GM21423 (cell line): ENCODE measurements around the gene OR7G2.
"Not testable (repeated sequence)": the region's sequence is repeated elsewhere in the genome, so short reads cannot be mapped to it uniquely, and the experiment has no call there.

Source experiments
- ATAC-seq: cut with Tn5 transposase; IDR thresholded peaks from one replicate; pipeline ENCODE4 v1.9.1; 2021; ENCODE audit warnings: mild to moderate bottlenecking, moderate library complexity; ENCODE audit not compliant: unreplicated experiment

Gene OR7G2

DNA sequence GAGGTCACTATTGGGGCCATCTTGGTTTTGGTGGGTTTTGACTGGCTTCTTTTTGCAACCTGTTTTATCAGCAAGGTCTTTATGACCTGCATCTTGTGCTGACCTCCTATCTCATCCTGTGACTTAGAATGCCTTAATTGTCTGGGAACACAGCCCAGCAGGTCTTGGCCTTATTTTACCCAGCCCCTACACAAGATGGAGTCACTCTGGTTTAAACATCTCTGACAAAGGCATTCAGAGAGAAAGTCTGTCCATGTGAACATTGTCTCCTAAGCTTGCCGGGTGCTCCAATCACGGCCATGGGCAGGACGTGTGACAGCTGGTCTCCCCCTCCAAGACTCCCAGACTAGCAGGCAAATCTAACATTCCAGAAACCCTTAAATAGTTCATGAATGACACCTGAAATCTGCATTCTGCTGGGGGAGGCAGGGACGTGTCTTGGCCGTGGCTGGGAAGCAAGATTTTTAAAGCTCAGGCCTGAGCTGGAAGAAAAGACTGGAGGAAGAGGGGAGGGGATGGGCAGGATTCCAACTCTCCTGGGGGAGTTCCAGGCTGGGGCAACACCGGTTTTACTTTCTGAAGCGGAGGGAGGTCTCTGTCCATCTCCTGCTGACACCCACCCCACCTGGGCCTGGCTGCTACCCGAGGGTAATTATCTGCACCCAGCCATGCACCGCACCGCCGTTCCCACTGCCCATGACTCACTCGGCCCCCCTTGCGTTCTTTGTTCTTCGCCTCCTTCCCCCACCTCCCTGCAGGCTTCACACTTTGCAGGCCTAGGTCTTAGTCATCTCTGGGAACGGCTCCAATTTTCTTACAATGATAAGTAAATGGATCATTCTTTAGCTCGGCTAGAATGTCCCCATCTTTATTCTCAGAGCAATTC lies 32.0 kb downstream of the OR7G2 start:
- ATAC-seq, result no peak

DNA sequence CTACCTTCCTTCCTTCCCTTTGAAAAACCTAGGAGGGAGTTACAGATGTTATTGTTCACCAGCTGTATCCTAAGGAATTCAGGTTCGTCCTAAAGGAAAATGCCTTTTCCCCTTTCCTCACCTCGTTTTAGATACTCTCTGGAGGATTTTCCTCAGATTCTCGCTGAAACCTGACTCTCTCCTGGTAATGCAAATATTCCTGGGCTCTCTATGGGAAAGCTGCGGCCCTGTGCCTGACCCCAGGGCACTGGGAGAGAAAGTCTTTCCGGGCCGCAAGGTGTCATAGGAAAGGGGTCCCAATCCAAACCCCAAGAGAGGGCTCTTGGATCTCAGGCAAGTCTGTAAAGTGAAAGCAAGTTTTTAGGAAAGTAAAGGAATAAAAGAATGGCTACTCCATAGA lies 33.5 kb downstream of the OR7G2 start:
- ATAC-seq, result no peak

DNA sequence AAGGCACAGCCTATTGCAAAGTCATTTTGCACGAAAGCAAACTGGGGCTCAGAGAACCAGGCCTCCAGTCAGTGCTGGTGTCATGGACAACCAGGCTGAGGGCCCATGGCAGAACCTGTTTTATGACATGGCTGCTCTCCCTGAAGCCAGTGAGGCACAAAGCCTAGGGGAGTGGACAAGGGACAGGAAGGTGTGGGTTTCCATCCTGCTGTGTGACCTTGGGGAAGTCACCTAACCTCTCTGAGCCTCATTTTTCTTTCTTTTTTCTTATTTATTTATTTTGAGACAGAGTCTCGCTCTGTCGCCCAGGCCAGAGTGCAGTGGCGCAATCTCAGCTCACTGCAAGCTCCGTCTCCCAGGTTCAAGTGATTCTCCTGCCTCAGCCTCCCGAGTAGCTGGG lies 35.6 kb downstream of the OR7G2 start:
- not testable (repeated sequence) for ATAC-seq

DNA sequence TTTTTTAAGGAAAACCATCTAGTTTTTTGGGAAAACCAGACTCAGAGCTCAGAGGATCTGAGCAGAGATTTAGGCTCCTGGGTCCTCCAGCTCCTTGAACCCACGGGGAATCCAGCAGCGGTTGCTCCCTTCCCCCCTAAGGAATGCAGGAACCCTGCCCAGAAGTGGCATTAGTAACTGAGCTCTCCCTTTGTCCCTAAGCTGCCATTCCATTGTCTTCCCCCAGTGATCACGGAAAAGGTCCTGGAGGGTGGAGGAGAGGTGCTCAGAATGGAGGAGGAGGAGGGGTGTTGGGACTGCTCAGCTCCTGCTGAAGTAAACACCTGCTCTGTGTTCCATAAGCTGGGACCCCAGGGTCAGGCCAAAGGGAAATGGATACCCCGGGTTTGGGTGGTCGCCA lies 37.2 kb downstream of the OR7G2 start:
- no peak for ATAC-seq

DNA sequence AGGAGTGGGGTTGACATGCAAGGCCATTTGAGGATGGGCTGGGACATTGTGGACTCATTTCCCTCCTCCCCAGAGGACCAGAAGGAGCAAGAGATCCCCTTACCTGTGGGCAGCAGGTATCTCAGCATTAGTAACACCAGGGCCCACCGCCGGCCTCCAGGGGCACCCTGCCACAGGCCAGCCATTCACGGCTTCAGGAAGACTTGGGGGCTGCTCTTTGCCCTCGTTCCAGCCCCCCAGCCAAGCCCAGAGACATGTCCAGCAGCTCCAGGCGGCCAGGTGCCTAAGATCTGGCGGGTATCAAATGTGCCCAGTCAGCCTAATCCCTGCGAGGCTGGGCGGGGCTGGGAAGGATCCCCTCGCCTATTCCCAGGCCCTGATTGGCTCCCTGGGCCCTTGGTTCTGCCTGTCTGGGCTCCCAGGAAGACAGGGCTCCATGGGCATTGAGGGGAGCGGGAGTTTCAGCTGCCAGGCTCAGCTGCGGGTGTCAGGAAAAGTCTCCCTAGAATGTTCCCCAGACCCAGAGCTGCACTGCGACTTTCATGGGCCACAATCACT lies 41.7 kb downstream of the OR7G2 start:
- no peak for ATAC-seq

DNA sequence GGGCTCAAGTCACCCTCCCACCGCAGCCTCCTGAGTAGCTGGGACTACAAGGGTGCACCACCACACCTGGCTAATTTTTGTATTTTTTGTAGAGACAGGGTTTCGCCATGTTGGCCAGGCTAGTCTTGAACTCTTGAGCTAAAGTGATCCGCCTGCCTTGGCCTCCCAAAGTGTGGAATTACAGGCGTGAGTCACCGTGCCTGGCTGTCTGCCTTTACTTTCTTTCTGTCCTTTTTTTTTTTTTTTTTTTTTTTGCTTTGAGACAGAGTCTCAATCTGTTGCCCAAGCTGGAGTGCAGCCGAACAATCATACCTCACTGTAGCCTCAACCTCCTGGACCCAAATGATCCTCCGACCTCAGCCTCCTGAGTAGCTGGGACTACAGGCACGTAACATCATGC lies 45.4 kb downstream of the OR7G2 start:
- no peak for ATAC-seq

DNA sequence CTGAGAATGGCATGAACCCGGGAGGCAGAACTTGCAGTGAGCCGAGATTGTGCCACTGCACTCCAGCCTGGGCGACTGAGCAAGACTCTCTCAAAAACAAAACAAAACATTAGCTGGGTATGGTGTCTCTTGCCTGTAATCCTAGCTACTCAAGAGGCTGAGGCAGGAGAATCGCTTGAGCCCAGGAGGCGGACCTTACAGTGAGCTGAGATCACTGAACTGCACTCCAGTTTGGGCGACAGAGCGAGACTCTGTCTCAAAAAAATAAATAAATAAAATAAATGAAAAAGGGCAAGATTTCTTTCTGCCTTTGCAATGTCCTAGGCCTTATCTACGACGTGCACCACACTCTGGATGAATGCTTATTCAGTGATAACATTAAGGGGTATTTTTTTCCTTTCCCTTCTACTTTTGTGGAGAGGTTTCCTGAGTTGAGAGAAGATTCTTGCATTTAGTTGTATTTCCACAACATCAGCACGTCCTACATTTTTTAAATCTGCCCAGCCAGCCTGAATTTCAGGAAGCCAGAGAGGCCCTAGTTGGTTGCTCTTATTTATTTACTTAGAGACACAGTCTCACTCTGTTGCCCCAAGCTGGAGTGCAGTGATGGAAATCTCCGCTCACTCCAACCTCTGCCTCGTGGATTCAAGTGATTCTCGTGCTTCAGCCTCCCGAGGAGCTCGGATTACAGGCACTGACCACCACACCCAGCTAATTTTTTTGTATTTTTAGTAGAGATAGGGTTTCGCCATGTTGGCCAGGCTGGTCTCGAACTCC lies 46.5 kb downstream of the OR7G2 start:
- ATAC-seq, result no peak

DNA sequence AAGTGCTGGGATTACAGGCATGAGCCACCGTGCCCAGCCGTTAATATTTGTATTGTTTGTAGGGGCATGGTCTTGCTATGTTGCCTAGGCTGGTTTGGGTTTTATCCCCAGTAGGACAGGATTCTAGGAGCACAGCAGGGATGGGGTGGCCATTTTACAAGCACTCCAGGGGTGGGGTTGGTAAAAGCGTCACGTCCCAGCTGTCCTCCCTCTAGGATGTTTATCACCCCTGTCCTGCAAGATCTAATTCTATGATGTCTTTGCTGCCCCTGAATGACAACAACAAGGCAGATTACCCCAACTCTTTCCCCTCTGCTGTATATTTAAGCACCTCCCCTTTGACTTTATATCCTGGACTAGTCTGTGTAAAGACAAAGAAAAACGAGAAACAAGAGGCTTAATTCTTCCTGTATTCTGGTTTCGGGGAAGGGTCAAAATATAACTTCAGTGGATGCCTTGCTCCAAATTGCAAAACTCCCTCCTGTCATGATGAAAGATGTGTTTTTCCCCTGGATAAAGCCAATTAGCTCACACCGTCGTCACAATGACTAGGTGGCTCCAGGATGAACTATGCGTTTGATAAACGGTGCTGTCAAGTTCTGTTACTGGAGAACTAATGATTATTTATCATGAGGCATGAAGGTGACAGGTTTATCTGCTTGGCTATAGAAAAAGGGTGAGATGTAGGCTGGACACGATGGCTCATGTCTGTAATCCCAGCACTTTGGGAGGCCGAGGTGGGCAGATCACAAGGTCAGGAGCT lies 48.2 kb downstream of the OR7G2 start:
- no peak for ATAC-seq

DNA sequence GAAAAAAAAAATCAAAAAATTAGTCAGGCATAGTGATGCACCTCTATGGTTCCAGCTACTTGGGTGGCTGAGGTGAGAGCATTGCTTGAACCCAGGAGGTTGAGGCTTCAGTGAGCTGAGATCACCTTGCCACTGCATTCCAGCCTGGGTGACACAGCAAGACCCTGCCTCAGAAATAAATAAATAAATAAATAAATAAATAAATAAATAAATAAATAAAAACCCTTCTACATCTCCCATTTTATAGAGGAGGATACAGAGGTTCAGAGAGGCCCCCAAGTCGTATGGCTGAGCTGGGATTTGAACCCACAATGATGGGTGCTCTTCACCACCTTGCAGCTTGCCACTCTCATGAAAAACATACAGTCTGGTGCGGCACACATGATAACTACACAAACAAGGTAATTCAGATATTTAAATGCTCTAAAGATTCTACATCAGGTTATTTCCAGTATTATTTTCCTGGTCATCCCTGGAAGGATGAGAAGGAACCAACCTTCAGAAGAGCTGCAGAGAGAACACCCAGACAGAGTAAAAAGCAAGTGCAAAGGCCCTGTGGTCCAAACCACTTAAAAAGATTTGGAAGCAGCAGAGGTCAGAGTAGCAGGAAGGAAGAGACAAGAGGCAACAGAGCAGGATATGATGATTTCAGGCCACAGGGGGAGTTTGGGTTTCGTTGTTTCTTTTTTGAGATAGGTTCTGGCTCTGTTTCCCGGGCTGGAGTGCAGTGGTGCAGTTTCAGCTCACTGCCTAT lies 49.6 kb downstream of the OR7G2 start:
- no peak for ATAC-seq

DNA sequence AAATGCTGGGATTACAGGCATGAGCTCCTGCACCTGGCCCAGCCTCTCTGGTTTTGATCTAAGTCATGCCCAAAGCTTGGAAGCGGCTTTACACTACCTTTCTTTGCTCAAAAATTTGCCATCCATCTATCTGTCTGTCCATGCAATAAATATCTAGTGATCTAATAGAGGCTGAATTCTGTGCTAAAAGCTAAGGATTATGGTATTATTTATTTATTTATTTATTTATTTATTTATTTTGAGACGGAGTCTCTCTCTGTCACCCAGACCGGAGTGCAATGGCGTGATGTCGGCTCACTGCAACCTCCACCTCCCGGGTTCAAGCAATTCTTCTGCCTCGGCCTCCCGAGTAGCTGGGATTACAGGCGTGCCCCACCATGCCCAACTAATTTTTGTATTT lies 51.1 kb downstream of the OR7G2 start:
- ATAC-seq, result not testable (repeated sequence)

DNA sequence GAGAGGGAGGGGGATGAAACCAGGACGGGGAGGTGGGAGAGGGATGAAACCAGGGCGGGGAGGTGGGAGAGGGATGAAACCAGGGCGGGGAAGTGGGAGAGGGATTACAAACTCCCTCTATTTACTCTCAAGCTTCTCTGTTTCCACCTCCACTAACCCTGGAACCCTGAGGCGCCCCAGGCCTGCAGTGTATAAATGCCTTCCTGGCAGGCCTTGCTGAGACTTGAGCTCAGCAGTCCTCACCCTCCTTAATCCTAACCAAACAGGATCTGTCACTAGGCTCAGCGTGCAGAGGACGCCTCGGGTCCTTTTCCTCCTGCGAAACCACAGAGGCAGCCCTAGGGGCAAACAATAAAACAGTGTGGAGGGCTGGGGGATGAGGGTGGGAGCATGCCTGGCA lies 52.5 kb downstream of the OR7G2 start:
- no peak for ATAC-seq

DNA sequence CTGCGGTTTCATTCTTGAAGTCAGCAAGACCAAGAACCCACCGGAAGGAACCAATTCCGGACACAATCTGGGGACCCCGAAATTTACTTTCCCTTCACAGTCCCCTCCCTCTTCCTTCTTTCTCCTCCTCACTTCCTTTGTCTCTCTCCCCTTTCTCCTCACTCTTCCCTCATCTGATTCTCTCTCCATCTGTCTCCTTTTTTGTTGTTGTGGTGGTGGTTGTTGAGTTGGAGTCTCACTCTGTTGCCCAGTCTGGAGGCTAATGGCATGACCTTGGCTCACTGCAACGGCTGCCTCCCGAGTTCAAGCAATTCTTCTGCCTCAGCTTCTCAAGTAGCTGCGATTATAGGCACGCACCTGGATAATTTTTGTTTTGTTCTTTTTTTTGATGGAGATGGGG lies 53.1 kb downstream of the OR7G2 start:
- ATAC-seq, result no peak

DNA sequence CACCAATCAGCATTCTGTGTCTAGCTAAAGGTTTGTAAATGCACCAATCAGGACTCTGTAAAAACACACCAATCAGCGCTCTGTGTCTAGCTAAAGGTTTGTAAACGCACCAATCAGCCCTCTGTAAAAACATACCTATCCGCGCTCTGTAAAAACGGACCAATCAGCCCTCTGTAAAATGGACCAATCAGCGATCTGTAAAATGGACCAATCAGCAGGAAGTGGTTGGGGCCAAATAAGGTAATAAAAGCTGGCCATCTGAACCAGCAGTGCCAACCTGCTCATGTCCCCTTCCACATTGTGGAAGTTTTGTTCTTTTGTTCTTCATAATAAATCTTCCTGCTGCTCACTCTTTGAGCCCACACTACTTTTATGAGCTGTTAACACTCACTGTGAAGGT lies 53.6 kb downstream of the OR7G2 start:
- not testable (repeated sequence) for ATAC-seq

DNA sequence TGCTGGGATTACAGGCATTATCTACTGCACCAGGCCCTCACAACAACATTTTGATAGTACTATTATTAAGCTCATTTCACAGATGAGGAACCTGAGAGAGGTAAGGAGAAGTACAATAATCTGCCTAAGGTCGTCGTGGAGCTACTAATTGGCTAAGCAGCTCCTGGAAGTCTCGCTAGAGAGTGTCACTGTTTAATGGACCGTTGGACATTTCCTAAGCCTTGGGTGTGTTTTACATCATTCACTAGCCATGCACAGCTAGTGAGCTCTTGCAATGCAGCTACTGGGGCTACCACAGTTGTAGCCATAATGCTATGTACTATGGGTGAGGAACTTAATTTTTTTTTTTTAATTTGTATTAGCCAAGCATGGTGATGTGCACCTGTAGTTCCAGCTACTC lies 54.4 kb downstream of the OR7G2 start:
- ATAC-seq, result no peak
